HG03039 (cell line): Measurements from ENCODE around the gene SDK2.
"Not testable (repeated sequence)": the region's sequence is repeated elsewhere in the genome, so short reads cannot be mapped to it uniquely, and the experiment has no call there.

Source experiments
- ATAC-seq: cut with Tn5 transposase; IDR thresholded peaks from one replicate; pipeline ENCODE4 v1.9.1; 2021; ENCODE audit warnings: mild to moderate bottlenecking, moderate library complexity; ENCODE audit not compliant: unreplicated experiment

The SDK2 gene

DNA sequence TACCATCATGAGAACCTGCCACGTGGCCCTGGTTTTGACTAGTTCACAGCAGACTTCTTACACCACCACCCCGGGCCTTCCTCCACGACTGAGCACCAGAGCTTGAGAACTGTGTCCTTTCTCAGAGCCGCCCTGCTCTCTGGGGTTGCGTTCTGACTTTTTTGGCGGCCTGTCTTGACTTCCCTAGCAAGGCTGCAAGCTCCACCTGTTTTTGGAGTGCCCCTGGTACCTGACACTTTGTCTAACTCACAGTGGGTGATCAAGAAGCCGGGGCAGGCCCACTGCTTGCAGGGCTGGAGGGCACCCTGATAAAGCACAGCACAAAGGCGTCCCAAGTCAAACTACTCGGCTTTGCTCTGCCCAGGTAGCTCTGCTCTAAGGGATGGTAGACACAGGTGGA, 154.3 kb downstream of the SDK2 start:
- ATAC-seq = no peak

DNA sequence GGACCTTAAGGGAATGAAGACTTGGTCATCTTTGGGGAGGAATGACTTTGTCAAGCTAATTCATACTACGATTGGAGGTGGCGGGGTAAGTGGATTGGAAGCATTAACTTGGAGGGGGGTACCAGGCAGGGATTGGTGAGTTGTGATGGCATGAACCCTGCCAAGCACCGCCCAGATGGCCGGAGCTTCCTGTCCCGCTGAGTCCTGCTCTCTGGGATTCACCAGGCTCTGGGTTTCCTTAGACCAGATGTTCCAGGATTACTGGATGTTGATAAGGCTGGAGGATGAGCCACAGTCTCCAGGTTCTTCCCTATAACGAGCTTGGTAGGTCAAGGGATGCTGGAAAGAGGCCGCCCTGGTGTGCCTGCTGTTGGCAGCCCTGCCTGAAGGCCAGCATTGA, 154.9 kb downstream of the SDK2 start:
- ATAC-seq = no peak

DNA sequence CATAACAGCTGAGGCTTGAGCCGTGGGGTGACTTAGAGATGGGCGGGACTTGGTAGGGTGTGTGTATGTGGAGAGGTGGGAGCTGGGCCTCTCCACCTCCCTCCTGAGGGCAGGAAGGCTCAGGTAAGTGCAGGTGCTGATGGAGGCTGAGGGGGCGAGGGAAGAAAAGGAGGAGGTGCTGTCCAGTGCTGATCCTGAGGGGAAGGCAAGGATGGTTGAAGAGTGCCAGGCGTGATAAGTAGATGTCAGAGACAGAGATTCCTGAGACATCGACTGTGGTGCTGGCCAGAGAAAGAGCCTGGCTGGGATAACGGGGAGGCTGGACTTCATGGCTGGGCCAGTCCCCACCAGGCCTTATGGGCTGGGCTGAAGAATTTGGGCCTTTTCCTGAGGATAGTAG, 159.1 kb downstream of the SDK2 start:
- ATAC-seq = no peak

DNA sequence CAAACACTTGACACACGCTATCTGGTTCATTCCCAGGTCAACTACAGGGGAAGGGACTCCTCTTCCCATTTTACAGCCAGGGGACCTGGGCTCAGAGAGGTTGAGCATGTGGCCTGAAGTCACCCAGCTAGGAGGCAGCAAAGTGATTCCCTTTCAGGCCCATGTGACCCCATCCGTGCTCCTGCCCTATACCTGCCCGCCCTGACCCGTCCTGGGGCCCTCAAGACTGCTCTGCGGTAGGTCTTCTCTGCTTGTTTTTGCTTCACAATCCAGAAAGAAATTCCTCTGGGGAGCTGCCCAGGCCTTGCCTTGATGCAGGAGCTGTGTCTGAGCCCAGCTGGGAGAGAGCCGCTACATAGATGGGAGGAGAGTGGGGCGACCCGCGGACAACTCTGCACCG, 161.4 kb downstream of the SDK2 start:
- ATAC-seq = no peak

DNA sequence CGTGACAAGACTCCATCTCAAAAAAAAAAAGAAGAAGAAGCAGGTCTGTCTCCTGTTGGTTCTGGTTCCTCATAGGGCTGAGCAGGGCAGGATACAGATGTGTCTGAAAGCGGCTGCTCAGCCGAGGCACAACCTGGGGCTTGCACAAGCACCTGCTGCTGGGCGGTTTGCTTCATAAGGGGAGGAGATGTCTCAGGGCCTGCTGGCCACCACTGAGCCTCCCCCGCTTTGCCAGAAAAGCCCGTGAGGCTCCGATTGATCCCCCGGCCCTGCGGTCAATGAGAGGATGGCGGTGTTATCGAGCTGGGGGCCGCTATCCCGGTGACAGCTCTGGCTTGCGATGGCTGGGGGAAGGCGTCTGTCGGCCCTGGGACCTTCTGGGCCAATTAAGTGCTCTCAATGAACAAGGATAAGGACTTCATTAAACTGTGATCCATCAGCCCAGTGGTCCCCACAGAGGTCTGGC, 162.0 kb downstream of the SDK2 start:
- ATAC-seq = no peak

DNA sequence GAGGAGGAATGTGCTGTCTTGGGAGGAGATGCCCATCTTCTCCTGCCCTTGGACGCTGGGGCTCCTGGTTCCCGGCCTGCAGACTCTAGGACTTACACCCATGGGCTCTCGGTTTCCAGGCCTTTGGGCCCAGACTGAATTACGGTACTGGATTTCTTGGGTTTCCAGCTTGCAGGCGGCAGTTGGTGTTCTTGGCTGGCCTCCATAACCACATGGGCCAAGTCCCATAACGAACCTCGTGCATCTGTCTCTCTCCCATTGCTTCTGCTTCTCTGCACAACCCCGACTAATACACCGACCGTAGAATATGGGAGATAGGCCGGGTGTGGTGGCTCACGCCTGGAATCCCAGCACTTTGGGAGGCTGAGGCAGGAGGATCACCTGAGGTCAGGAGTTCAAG, 162.6 kb downstream of the SDK2 start:
- ATAC-seq = no peak

DNA sequence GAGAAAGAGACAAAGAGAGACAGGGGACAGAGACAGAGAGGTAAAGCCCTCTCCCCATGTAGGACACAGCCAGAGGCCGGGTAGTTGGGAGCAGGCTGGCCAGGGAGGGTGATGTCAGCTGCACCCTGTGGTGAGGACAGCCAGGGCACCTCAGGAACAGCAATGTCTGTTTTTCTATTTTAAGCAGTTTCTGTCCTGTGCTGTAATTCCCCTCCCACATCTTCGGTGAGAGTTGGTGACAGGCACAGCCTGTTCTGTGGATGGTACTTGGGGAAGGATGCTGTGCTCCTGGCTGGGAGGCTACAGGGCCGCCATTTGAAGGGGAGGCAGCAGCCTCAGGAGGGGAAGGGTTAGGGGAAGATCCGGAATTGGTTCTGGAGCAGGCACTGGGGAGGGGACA, 163.5 kb downstream of the SDK2 start:
- ATAC-seq = no peak

DNA sequence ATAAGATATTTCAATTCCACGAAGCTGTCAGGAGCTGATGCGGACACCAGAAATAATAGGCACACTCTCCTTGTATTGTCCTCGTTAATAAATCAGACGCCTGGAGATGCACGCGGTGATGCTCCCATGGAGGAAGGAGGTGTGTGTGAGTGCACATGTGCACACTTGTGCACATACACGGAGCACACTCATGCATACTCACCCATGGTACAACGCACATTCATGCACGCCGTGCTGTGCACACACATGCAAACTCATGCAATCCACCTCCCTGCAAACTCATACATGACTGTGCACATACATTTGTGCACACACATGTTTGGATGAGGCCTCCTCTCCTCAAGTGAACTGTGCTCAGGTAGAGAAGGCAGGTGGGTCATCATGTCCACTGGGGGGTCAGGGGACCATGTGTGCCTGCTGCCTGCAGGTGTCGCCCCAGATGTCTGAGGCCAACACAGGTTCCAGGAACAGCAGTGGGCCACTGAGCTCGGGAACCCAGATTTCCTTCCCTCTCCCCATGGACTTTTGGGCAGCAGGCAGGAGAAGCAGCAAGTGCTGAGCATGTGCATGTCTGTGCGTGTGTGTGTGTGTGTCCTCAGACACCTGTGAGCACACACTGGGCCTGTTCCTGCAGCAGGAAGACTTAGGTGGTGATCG, 165.3 kb downstream of the SDK2 start:
- no peak for ATAC-seq

DNA sequence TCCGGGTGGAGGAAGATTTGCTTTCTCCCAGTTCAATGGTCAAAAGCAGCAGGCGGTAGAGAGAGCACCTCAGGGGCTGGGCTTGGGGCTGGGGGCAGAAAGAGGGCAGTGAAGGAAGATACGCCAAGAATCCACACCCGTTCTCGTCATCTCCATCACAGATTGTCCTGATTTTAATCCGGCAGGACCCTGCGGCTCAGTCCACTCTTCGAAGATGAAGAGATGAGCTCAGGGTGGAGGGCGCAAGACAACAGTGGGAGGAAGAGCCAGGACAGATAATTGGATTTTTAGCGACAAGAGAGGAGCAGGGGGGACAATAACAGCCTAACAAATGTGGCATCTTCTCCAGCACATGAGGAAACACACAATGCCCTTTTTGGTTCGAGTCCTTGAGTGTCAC, 165.9 kb downstream of the SDK2 start:
- ATAC-seq = no peak

DNA sequence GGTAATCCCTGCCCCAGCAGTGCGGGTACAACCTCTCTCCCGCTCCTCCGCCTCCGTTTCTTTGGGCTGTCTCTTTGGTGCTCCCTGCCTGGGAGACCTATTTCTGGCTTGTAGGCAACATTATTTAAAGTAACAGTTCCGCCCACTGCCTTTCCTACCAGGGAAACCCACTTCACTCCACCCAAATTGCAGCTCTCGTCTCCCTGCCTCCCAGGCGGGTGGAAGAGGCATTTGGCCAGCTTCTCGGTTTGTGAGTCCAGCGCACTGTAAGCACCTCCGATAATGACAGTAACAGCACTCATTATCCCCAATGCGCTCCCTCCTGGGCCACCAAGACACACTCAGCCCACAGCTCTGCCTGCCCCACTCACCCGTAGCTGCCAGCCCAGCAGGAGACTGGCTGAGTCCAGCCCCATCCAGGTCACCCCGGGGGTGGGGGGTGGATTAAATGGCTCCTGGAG, 167.3 kb downstream of the SDK2 start:
- no peak for ATAC-seq

DNA sequence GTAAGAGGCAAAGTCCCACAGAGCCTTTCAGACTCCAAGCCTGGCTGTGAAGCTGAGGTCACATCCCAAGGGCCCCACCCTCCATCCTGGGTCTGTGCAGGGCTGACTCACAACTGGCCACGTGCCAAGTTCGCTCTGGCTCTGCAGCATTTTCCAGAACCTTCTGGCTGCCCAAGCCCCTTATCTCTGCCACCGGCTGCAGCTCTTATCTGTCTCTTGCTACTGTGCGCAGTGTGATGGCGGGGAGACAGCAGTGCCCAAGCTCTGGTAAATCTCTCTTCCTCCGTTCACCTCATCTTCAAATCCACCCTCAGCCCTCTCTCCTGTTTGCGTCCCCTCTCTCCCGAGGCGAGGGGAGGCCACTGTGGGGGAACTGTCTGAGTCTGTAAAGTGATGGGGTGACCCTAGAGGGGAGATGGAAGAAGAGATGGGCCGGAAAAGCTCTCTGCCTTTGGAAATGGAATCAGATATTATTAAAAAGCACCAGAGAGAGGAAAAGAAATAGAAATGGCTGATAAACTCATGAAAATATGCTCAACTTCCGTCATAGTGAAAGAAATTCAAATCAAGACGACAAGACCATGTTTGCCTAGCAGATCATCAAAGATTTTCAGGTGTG, 169.8 kb downstream of the SDK2 start:
- no peak for ATAC-seq

DNA sequence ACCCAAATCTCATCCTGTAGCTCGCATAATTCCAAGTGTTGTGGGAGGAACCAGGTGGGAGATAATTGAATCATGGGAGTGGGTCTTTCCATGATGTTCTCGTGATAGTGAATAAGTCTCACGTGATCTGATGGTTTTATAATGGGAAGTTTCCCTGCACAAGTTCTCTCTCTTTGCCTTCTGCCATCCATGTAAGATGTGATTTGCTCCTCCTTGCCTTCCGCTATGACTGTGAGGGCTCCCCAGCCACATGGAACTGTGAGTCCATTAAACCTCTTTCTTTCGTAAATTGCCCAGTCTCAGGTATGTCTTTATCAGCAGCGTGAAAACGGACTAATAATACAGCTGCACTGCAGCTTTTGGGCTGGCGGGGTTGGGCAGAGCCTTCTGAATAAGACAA, 171.5 kb downstream of the SDK2 start:
- ATAC-seq = not testable (repeated sequence)

DNA sequence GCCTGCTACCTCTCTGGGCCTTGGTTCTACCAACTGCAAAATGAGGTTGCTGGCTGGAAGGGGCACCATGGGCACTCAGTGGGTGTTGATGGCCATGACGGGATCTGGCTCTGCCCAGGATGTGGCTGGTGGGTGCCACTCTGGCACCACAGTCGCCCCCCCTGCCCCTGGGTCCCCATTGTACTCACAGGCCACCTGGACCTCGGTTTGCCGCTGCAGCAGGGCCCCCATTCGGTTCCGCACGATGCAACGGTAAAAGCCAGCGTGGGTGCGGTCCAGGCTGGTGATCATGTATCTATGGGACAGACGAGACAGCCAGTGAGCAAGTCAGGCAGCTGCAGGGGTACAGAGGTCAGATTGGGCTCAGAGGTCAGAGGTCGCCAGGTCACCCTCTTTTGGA, 172.3 kb downstream of the SDK2 start:
- no peak for ATAC-seq

DNA sequence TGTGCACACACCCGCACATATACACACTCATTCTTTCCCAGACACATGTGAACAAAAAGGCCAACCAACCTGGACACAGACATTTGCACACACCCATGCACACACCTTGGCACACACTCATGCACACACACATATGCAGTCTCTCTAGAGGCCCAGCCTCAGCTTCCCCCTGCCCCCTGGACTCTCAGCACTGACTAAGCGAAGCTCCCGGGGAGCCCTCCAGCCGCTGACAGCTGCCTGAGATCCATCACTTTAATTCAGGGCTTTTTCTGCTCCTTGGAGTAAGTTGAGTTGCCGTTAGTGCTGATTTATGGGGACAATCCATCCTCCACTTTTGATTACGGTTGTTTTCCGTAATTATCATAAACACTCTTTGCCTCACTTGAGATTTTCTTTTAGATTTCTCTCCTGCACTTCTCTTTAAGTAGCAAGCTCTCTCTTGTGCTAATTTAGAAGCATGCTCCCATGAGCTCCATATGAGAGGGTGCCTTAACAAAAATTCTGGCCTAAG, 173.9 kb downstream of the SDK2 start:
- no peak for ATAC-seq

DNA sequence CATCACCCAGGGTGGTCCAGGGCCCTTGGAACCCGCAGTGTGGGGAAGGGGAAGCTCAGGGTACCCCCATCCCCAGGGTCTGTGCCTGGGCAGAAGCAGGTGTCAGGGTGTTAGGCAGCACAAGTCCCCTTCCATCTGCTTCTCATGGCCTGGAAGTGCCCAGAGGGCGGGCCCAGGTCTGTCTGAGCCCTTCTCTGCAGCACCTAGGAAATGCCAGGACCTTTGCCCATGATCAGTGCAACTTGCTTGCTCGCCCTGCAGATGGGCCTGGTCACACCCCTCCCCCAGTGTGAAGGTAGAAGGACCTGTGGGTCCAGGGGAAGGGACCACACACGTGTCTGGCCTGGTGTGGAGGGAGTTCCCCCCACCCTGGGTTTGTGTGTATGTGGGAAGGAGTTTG, 174.9 kb downstream of the SDK2 start:
- ATAC-seq = no peak

DNA sequence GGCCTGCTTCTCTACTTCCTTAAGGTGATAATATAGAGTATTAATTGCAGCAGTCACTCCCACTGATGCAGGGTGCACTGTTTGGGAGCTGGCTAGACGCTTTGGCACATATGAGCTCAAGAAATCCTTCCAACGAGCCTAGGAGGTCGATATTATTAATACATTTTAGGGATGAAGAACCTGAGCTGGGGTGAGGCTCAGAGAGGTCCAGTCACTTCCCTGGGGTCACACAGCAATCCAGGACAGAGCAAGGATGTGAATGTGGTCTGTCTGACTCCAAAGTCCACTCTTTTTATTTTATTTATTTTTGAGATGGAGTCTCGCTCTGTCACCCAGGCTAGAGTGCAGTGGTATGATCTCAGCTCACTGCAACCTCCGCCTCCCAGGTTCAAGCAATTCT, 176.0 kb downstream of the SDK2 start:
- no peak for ATAC-seq

DNA sequence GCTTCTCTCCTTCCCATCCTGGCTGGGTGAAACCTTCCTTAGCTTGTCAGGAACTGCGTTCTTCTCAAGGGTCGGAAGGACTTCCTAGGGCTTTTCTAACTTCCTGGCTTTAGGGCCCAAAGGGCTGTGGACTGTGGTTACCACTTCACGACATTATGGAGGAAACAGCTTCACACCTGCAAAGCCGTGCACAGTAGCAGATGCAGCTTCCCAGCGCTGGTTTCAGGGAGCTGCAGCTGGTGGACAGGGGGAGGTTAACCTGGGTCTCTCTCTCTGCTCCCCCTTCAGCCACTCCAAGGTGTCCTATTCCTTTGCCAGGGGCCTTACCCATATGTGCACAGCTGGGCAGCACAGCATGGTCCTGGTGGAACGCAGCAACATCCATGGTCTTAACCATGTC, 176.6 kb downstream of the SDK2 start:
- no peak for ATAC-seq

DNA sequence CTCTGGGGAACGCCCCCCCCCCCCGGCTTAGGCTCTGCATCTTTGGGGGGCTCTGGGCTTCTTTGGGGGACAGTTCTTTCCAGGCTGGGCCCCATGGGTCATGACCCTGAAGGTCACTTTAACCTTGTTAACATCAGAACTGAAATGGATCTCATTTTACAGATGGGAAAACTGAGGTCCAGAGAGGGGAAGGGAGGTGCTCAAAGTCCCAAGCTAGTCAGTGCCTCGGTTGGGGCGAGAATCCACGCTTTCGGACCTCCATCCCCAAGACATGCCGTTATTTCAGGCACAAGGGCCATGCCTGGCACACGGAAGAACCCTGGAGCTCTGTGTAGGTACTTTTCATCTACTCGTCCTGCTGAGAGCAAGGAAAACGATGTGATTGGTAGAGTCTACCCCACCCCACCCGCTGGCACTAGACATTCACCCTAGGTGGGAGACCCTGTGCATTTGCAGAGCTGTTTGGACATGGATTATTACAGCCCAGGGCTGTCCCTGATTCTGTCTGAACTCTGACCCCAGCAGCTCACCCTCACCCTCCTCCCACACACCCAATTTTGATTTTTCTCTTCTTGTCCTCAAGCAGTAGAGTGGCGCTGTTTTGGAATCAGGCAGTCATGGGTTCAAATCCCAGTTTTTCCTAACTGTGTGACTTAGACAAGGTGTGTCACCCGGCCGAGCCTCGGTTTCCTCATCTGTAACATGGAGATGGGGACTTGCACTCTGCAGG, 177.4 kb downstream of the SDK2 start:
- ATAC-seq = no peak

DNA sequence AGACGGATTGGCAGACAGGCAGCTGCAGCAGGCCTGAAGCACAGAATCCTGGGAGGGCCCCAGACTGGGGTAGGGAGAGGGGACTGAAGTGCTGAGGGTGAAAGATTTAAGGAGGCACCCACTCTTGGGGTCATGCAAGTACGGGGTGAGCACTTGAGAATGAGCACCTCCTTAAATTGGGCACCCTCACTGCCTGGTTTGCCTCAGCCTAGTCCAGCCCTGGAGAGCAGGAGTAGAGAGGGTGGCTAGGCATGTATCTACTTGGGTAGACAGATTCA, 178.4 kb downstream of the SDK2 start:
- no peak for ATAC-seq

DNA sequence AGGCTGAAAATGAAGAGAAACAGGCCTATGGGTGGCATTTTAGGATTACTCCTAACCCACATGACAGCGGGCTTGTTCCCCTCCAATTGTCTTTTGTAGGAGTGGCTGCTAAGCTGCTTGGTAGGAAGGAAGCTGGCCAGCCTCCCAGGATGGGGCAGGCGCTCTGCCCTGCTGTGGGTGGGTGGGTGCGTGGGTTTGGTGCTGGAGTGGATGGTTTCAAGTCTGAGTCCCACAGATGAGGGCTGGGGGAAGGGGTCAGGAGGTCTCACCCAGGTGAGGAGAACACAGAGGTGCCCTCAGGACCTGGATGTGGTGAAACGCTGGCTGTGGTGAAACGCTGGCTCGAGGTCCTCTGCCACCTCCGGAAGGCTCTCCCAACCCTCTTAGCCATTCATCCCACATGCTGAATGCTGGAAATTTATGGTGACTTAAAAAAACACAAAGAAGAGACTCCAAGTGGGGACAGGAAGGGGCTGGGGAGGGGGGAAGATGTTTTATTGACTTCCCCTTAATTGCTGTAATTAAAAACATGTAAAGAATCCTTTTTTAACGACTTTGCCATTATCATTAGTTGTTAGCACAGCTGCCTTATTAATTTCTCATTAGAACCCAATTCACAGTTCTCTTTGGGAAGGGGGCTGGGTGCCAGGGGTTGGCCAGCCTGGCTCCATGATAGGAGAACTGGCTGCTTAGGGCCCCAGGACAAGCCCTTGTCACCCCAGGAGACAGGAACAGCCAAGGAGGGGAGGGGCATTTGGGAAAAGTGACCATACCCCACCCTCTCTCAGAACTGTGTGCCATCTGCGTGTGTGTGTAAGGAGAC, 178.9 kb downstream of the SDK2 start:
- ATAC-seq = no peak

DNA sequence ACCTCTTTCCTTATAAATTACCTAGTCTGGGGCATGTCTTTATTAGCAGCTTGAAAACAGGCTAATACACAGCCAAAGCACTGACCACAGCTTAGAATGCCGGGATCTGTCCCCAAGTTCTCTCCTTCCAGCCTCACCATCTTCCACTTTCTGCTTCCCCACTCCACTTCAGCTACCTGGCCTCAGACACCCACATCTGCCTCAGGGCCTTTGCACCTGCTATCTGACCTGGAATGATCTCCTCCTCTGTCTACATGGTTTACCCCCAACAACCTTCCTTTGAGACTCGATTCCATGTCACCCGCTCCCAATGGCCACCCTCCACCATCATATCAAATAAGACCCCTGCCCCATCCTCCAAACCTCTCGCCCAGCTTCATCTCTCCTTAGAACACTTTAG, 179.8 kb downstream of the SDK2 start:
- ATAC-seq = no peak
